Endothelial cell of umbilical vein (primary cell): ENCODE measurements around the gene SRSF10. TPM values are rescaled to one million over a fixed set of nuclear protein-coding genes. Genes with fewer than 3 reads are reported as not detected.

Experiments used
- BruUV-seq: library from RNA; stranded (reverse); fragments of 400-500 nt; replicated peaks from 2 replicates; lab custom pipeline; 2021; lab: Mats Ljungman, UMichigan
- CTCF ChIA-PET: fragments of 300-600, 350-600 bp; sonication (Branson Sonifier 250); formaldehyde crosslinking; loops from one replicate; lab custom pipeline; 2021; ENCODE audit warnings: antibody characterized with exemption, inconsistent platforms; lab: Charles Lee
- POLR2A ChIA-PET: fragments of 300-600, 350-600 bp; sonication (Branson Sonifier 250); formaldehyde crosslinking; loops from one replicate; lab custom pipeline; 2021; ENCODE audit warnings: antibody characterized with exemption, inconsistent platforms; lab: Charles Lee
- DNase-seq: peaks from one replicate; pipeline ENCODE4 v3.0.0-alpha.2; 2011; ENCODE audit warnings: low read depth, low spot score
- FAIRE-seq: peaks from 2 replicates; lab custom pipeline; 2011; peaks lifted over from hg19 to GRCh38; lab: Jason Lieb, UNC
- H2AFZ ChIP-seq: 2 replicates; pipeline ENCODE4 v1.6.0; 2012; ENCODE audit warnings: low read depth, low read length, control low read depth, inconsistent platforms
- H3K27ac ChIP-seq: 2 replicates; pipeline ENCODE4 v1.5.1; 2011; ENCODE audit warnings: low read depth, mild to moderate bottlenecking, control low read depth, low read length, moderate library complexity; ENCODE audit not compliant: insufficient read depth
- H3K27me3 ChIP-seq, 2 experiments: 2 replicates each; pipeline versions ENCODE4 v1.6.0 to v1.6.1; 2011; ENCODE audit warnings: low read length in 2 of 2, mixed read lengths in 1 of 2; ENCODE audit not compliant: control insufficient read depth in 2 of 2, insufficient read depth in 2 of 2
- H3K36me3 ChIP-seq, 2 experiments: 2 replicates in 1 of 2; 3 replicates in 1 of 2; pipeline ENCODE4 v1.5.1; 2011; ENCODE audit warnings: low read length in 2 of 2, mild to moderate bottlenecking in 1 of 2, moderate library complexity in 1 of 2; ENCODE audit not compliant: control insufficient read depth in 2 of 2, insufficient read depth in 2 of 2; ENCODE audit errors: extremely low read depth in 1 of 2
- H3K4me1 ChIP-seq: 3 replicates; pipeline ENCODE4 v1.5.1; 2011; ENCODE audit warnings: mild to moderate bottlenecking, low read length; ENCODE audit not compliant: control insufficient read depth, insufficient read depth; ENCODE audit errors: extremely low read depth
- H3K4me2 ChIP-seq: 2 replicates; pipeline ENCODE4 v1.6.1; 2011; ENCODE audit warnings: low read length, control low read depth, mixed read lengths; ENCODE audit not compliant: insufficient read depth
- H3K4me3 ChIP-seq, 3 experiments: fragments of 200-600 bp in 1 of 3; sonication (generic), shearing (Covaris generic) in 1 of 3; replicated peaks in 1 of 3; 2 replicates each; pipeline ENCODE4 v1.5.1; 2011 to 2016; ENCODE audit warnings: control low read depth in 3 of 3, low read length in 3 of 3, mild to moderate bottlenecking in 2 of 3, inconsistent platforms in 1 of 3, low read depth in 1 of 3, moderate library complexity in 1 of 3; ENCODE audit not compliant: insufficient read depth in 1 of 3
- H3K79me2 ChIP-seq: 2 replicates; pipeline ENCODE4 v1.6.0; 2012; ENCODE audit warnings: low read length, inconsistent platforms; ENCODE audit not compliant: control insufficient read depth, insufficient read depth
- H3K9ac ChIP-seq: replicated peaks from 2 replicates; pipeline ENCODE3; 2011; ENCODE audit warnings: low read length, control low read depth; ENCODE audit not compliant: insufficient read depth; ENCODE audit errors: extremely low read depth
- H3K9me1 ChIP-seq: replicated peaks from 3 replicates; pipeline ENCODE4 v1.6.0; 2011; ENCODE audit warnings: mild to moderate bottlenecking, low read length; ENCODE audit not compliant: control insufficient read depth, insufficient read depth; ENCODE audit errors: extremely low read depth
- H3K9me3 ChIP-seq: replicated peaks from 2 replicates; pipeline ENCODE4 v1.5.1; 2012; ENCODE audit warnings: low read length, inconsistent platforms; ENCODE audit not compliant: control insufficient read depth, insufficient read depth
- H4K20me1 ChIP-seq: replicated peaks from 2 replicates; pipeline ENCODE3; 2011; ENCODE audit warnings: mild to moderate bottlenecking, low read length; ENCODE audit not compliant: control insufficient read depth, insufficient read depth; ENCODE audit errors: extremely low read depth
- CTCF ChIP-seq, 2 donors: IDR thresholded peaks; 1 replicate in 1 of 2; 2 replicates in 1 of 2; pipeline ENCODE4 v1.5.1; 2011; ENCODE audit warnings: low read length in 2 of 2, mild to moderate bottlenecking in 2 of 2, moderate library complexity in 2 of 2, control low read depth in 1 of 2, inconsistent platforms in 1 of 2, low read depth in 1 of 2; ENCODE audit not compliant: insufficient read depth in 1 of 2; ENCODE audit errors: extremely low read depth in 1 of 2
- EZH2 ChIP-seq: IDR thresholded peaks from 2 replicates; pipeline ENCODE4 v1.6.1; 2012; ENCODE audit warnings: borderline replicate concordance, low read depth, mild to moderate bottlenecking, moderate library complexity, low read length, inconsistent platforms; ENCODE audit not compliant: severe bottlenecking
- FOS ChIP-seq: IDR thresholded peaks from 2 replicates; pipeline ENCODE4 v1.6.1; 2011; ENCODE audit warnings: mild to moderate bottlenecking, low read length, moderate library complexity, borderline replicate concordance; ENCODE audit not compliant: insufficient read depth
- GATA2 ChIP-seq: IDR thresholded peaks from 2 replicates; pipeline ENCODE4 v1.7.0; 2011; ENCODE audit warnings: low read depth, mild to moderate bottlenecking, moderate library complexity, mixed read lengths, low read length; ENCODE audit not compliant: insufficient read length, insufficient read depth
- JUN ChIP-seq: IDR thresholded peaks from 2 replicates; pipeline ENCODE4 v1.6.1; 2011; ENCODE audit warnings: borderline replicate concordance, low read depth; ENCODE audit not compliant: insufficient read length, insufficient read depth
- MAX ChIP-seq: IDR thresholded peaks from 2 replicates; pipeline ENCODE4 v1.6.1; 2011; ENCODE audit not compliant: insufficient read depth, insufficient read length
- MYC ChIP-seq: IDR thresholded peaks from one replicate; pipeline ENCODE4 v1.6.1; 2011; ENCODE audit warnings: mild to moderate bottlenecking, low read depth, low read length
- POLR2A ChIP-seq: IDR thresholded peaks from 2 replicates; pipeline ENCODE4 v1.6.1; 2012; ENCODE audit warnings: low read depth, mild to moderate bottlenecking, control low read depth, low read length
- POLR2AphosphoS5 ChIP-seq: IDR thresholded peaks from 2 replicates; pipeline ENCODE4 v1.6.1; 2012; ENCODE audit warnings: low read depth, mild to moderate bottlenecking, control low read depth, low read length, moderate library complexity; ENCODE audit not compliant: insufficient read depth
- dilution Hi-C: fragments of 300-500 bp; cut with MboI; formaldehyde crosslinking; loops from one replicate; pipeline ENCODE4 v1.15.0; 2019; ENCODE audit warnings: low sequenced_read_pairs; ENCODE audit not compliant: extremely low pct_ligation_motif_present
- intact Hi-C: fragments of 100-400 bp; cut with micrococcal nuclease; formaldehyde crosslinking; loops from one replicate; pipeline ENCODE4 v1.10.0; 2022
- polyA plus RNA-seq, 4 experiments: library from polyadenylated mRNA; depleted of rRNA in 3 of 4; stranded (reverse) in 3 of 4; unstranded in 1 of 4; fragments of >200 nt; gene quantifications; 2 replicates each; pipeline versions ENCODE4 v1.2.1 to v1.2.3, GENCODE V29; 2011 to 2012; ENCODE audit warnings: missing spikeins in 1 of 4
- total RNA-seq: library from RNA; stranded (reverse); gene quantifications from 2 replicates; pipeline ENCODE4 v1.2.3, GENCODE V29; 2021

SRSF10 gene
- total and polyA plus RNA-seq, 2 donors (not counting 3 experiments of a cell fraction or from before 2014, with no cell fraction given), result 124 to 135 TPM

GRCh38 chr1:23977187-23977853 is 2.8 kb downstream of the SRSF10 start:
- Histone ChIP-seq H3K9ac (no peak overlapping the region), H4K20me1 (peaks cover 22% of the 10 kb centered on the region), H3K27ac (no peak overlapping the region), H3K36me3 (peaks cover 3 to 8% of the 10 kb centered on the region in 2 experiments), H2AFZ (no peak overlapping the region), H3K9me3 (no peaks in the 10 kb centered on the region), H3K27me3 (no peaks in the 10 kb centered on the region), H3K4me2 (peak overlapping the region; percentile 98), H3K4me1 (peaks cover 33% of the 10 kb centered on the region), H3K79me2 (peaks cover 75% of the 10 kb centered on the region), H3K9me1 (no peaks in the 10 kb centered on the region), H3K4me3 (no peak overlapping the region)
- dilution Hi-C loops (no loop called here), intact Hi-C loops (no loop called here)
- BruUV-seq, result no TSS peak
- FAIRE-seq, result no peak
- DNase-seq, result no peak
- ChIA-PET POLR2A (interaction anchor here (1.1 kb wide), 1 partner anchor 134 kb away, joined by 3 read pairs; the partner anchor contains the start of gene MYOM3), CTCF (interaction anchor here (5.8 kb wide), 1 partner anchor 51 kb away, joined by 61 read pairs; no protein-coding TSS in a partner anchor)
- TF ChIP-seq FOS (no peak), MAX (no peak), CTCF (IDR thresholded peaks at IDR 0.05; ENCODE audit: extremely low read depth in 1 of 2, insufficient read depth in 1 of 2, low read depth in 1 of 2, low read length in 2 of 2) (no peak), GATA2 (no peak), JUN (no peak), POLR2AphosphoS5 (no peak), MYC (no peak), POLR2A (no peak), EZH2 (no peak)
